HG02885 (cell line): Measurements from ENCODE around the gene FCRL1.

Source experiments
- ATAC-seq: cut with Tn5 transposase; IDR thresholded peaks from one replicate; pipeline ENCODE4 v1.9.1; 2021; ENCODE audit warnings: mild to moderate bottlenecking; ENCODE audit not compliant: unreplicated experiment, poor library complexity

Gene FCRL1, protein sequence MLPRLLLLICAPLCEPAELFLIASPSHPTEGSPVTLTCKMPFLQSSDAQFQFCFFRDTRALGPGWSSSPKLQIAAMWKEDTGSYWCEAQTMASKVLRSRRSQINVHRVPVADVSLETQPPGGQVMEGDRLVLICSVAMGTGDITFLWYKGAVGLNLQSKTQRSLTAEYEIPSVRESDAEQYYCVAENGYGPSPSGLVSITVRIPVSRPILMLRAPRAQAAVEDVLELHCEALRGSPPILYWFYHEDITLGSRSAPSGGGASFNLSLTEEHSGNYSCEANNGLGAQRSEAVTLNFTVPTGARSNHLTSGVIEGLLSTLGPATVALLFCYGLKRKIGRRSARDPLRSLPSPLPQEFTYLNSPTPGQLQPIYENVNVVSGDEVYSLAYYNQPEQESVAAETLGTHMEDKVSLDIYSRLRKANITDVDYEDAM

GRCh38 chr1:157819896-157820295 lies at the start of gene FCRL1:
Gene FCRL1, minus strand, starts transcription at chr1:157820120. Its CDS starts 83 bp downstream, at chr1:157820037.
- ATAC-seq = no peak

GRCh38 chr1:157868654-157869053 lies 48.7 kb upstream of the FCRL1 start:
- ATAC-seq = no peak

GRCh38 chr1:157862114-157863070 lies 42.5 kb upstream of the FCRL1 start:
- ATAC-seq = no peak

- ATAC-seq = no peak
Measured at GRCh38 chr1:157856538-157856937, 36.6 kb upstream of the FCRL1 start.

DNA sequence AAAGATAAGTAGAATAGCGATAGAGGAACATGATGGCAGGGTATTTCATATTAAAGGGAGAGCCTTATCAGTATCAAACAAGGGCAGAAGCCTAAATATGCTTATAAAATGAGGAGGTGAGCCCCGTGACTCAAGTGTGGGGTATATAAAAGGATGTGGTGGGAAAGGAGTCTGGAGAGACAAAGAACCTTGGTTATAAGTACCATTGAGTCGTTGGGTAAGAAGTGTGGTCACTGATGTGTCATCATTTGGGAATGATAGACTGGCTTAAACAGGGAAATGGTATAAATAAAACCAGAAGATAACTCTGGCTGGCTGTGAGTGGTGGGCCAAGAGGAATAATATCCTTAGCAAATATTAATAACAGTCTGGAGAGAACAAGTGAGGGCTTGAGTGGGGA lies 32.6 kb upstream of the FCRL1 start:
- no peak for ATAC-seq

DNA sequence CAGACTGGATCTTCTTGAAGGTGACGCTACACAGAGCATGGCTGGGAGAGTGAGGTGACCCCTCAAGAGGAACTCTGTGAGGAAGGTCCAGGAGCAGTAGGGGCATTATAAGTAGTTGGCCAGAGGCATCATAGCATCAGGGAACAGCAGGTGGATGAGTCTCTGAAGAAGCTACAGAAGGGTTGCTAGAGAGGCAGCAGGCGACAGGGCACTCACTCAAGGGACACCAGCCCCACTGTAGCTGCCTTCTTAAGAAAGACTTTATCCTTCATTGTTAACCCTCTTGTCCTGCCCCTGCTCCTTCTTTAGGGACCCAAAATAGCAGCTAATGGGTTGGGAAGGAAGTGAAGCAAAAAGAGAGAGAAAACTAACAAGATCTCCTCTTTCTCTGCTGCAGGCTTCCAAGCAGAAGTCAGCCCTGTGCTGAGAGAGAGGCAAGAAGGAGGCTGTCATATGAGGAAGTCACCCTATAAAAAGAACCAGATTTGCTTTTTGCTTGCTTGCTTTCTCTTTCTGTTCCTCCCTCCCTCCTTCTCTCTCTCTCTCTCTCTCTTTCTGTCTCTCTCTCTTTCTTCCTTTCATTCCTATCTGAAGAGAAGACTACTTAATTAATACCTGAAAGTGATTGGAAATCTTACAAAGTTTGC lies 29.4 kb upstream of the FCRL1 start:
- ATAC-seq = peak; percentile 87

DNA sequence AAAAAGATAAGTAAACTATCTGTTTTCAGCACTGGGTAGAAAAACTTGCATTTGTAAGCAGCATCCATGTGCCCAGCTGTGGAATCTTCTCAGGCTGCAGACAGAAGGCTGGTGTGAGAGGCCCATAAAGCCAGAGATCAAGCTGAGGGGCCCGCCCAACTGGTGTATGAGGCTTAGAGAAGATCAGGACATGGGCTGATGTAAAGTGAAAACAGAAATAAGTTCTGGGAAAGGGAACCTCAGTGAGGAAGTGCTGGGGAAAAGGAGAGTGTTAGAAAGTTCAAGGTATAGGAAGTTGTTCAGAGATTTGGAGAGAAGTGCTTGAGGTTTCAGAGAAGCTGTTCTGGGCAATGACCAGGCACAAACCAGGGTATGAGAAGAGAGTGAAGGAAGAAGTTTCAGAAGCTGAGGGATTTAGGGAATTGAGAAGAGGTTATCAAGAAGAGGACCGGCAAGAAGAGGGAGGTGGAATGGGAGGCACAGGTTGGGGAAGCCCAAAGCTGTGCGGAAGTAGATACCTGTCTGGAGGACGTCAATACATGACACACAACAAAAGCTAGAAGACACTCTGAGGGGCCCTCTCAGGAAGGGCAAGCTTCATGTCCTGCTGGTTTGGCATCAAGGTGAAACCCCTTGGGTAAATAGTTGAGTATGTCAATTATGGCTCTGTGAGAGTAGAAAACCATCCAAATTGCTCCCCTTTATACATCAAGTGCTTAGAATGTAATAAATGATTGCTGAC lies 24.3 kb upstream of the FCRL1 start:
- no peak for ATAC-seq

DNA sequence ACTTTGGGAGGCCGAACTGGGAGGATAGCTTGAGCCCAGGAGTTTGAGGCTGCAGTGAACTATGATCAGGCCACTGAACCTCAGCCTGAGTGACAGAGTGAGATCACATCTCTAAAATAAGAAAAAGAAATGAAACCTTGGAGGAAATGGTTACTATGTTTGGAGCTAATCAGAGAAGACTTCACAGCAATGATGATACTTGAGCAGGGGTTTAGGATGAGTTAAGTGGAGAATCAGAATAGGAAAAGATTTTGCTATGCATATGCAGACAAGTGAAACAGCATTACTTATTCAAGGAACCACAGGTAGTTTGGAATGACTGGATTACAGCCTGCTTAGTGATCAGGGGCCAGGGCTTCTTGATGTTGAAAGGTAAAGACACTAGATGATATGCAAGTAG lies 23.0 kb upstream of the FCRL1 start:
- ATAC-seq = peak; percentile 70

GRCh38 chr1:157841708-157842107 lies 21.8 kb upstream of the FCRL1 start, which contains the start of gene CD5L:
Gene CD5L, minus strand, starts transcription at chr1:157841808. Its CDS starts 107 bp downstream, at chr1:157841701.
- ATAC-seq = no peak

GRCh38 chr1:157838966-157839365 lies 19.0 kb upstream of the FCRL1 start:
- ATAC-seq = no peak

- ATAC-seq = no peak
Measured at GRCh38 chr1:157834430-157834829, 14.5 kb upstream of the FCRL1 start.

DNA sequence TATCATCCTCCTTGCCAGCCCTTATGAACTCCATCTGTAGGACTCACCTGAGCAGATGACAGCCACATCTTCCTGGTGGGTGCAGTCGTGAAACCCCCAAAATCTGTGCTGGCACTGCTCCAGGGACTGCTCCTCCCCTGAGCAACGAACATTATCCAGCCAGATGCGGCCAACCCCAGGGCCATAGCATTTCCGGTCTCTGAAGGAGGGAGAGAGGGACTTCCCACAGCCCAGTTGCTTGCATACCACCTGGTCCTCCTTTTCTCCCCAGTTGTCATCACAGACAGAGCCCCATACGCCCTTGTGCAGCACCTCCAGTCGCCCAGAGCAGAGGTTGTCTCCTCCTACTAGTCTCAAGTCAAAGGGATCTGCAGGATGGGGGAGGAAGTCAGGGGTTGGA lies 13.2 kb upstream of the FCRL1 start:
- peak; percentile 47 for ATAC-seq

GRCh38 chr1:157831968-157832626 lies 12.2 kb upstream of the FCRL1 start:
- peak; percentile 46 for ATAC-seq

DNA sequence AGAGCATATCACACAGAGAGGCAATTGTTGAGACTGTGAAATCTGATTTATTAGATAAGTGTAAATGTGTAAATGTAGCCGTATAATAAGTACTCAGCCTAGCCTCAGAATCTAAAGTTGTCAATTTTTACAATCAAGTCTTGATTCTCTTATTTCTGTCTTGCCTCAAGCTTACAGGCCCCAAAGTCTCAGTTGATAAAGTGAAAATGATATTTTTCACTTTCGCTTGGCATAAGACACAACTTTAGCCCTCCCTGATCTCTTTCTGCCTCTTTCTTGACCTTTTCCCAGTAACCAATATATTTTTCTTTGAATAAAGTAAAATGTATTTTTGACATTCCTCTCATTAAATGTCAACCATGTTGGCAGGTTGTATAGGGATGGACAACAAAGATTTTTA lies 11.0 kb upstream of the FCRL1 start:
- ATAC-seq = no peak

- no peak for ATAC-seq
Measured at GRCh38 chr1:157829711-157830110, 9.8 kb upstream of the FCRL1 start.

GRCh38 chr1:157829210-157829609 lies 9.3 kb upstream of the FCRL1 start:
- no peak for ATAC-seq

DNA sequence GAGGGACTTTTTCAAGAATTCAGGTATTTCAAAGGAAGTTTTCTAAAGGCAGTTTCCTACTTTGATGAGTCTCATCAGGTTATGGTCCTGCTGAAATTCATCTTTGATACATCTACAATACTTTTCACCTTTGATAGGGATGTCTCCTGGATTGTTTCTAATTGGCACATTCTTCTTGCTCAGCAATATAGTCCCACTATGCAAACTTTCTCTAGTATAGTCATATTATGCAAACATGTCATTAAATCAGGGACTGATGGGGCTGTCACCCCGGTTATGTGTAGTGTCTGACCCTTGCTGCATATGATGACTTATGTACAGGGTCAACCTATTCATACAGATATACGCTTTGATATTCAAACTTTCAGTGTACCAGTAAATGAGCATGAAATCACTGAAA lies 379 bp upstream of the FCRL1 start:
- no peak for ATAC-seq

DNA sequence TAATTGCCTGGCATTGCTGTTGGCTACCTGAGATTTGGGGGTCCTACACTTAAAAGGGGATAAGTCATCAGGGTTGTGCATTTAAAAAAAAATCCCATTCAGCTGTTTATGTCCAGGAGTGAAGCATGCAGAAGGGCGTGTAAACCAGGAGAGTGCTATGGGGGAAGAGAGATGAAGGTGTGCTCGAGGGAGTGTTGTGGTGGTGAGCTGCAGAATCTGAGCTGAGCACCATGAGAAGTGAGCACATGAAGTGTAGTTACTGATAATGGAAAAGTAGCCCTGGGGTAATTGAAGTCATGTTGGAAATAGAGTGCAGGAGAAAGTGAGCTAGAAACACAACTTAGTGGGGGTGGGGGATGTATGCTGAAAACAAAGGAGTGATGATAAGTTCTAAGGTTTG lies 705 bp downstream of the FCRL1 start:
- ATAC-seq = no peak

DNA sequence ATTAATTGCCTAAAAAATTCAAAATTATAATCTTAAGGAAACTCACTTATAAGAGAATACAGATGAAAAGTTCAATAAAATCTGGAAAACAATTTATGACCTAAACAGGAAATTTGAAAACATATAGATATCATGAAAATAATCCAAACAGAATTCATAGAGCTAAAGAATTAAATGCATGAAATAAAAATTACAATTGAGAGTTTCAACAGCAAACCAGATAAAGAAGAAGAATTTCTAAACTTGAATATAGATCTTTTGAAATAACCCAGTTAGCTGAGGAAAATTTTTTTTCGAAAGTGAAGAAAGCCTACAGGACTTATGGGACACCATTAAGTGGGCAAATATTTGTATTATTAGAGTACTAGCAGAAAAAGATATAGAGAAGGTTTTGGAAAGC lies 6.7 kb downstream of the FCRL1 start:
- ATAC-seq = no peak
